Measurements from ENCODE around the gene LRWD1. TPM values are rescaled to one million over a fixed set of nuclear protein-coding genes. Genes with fewer than 3 reads are reported as not detected.
"Not testable (repeated sequence)": the region's sequence is repeated elsewhere in the genome, so short reads cannot be mapped to it uniquely, and the experiment has no call there.

LRWD1 gene
- total RNA-seq, 2 experiments from 2014 or later, result 39.1 to 68.2 TPM

- peak; percentile 59 for DNase-seq (ENCODE audit: low spot score)
- H3K36me3 ChIP-seq (ENCODE audit: insufficient read depth, low read length); H3K4me2 ChIP-seq (ENCODE audit: low read length); intact Hi-C loops (cut with micrococcal nuclease; ENCODE audit: unreplicated experiment); H3K9me2 ChIP-seq (ENCODE audit: insufficient read depth, low read length); POLR2A ChIA-PET; H3K9me3 ChIP-seq (ENCODE audit: low read length); H2AFZ ChIP-seq (ENCODE audit: low read length); H3K79me2 ChIP-seq (ENCODE audit: insufficient read depth, low read depth, low read length); H3K4me1 ChIP-seq (ENCODE audit: insufficient read depth, low read length, poor library complexity, severe bottlenecking); CTCF ChIA-PET (ENCODE audit: unreplicated experiment); H3K27ac ChIP-seq (ENCODE audit: low read depth, low read length, poor library complexity, severe bottlenecking); H4K20me1 ChIP-seq (ENCODE audit: insufficient read depth, low read length): not testable (repeated sequence)
- H3K4me3 ChIP-seq (ENCODE audit: low read depth, low read length, poor library complexity, severe bottlenecking), result peak within 1 kb of the TSS; percentile 57
- BruUV-seq (replicated peaks), result TSS peak; percentile 84
These were observed 13.8 kb downstream of the LRWD1 start, which contains the start of gene POLR2J for GRCh38 chr7:102478314-102479208. POLR2J (minus strand) TSS chr7:102478922; CDS start chr7:102478860, 62 bp downstream.

GRCh38 chr7:102479209-102479584 is 14.4 kb downstream of the LRWD1 start:
- H3K4me3 ChIP-seq (ENCODE audit: low read depth, low read length, poor library complexity, severe bottlenecking); H3K9me2 ChIP-seq (ENCODE audit: insufficient read depth, low read length); H3K4me2 ChIP-seq (ENCODE audit: low read length); H3K4me1 ChIP-seq (ENCODE audit: insufficient read depth, low read length, poor library complexity, severe bottlenecking); BruUV-seq (replicated peaks); H3K79me2 ChIP-seq (ENCODE audit: insufficient read depth, low read depth, low read length); CTCF ChIA-PET (ENCODE audit: unreplicated experiment); H2AFZ ChIP-seq (ENCODE audit: low read length); H3K9me3 ChIP-seq (ENCODE audit: low read length); DNase-seq (ENCODE audit: low spot score); intact Hi-C loops (cut with micrococcal nuclease; ENCODE audit: unreplicated experiment); H3K27ac ChIP-seq (ENCODE audit: low read depth, low read length, poor library complexity, severe bottlenecking); H3K36me3 ChIP-seq (ENCODE audit: insufficient read depth, low read length); POLR2A ChIA-PET; H4K20me1 ChIP-seq (ENCODE audit: insufficient read depth, low read length): not testable (repeated sequence)

GRCh38 chr7:102479982-102480637 is 15.3 kb downstream of the LRWD1 start:
- H3K9me3 ChIP-seq (ENCODE audit: low read length); H3K27ac ChIP-seq (ENCODE audit: low read depth, low read length, poor library complexity, severe bottlenecking); DNase-seq (ENCODE audit: low spot score); H3K4me3 ChIP-seq (ENCODE audit: low read depth, low read length, poor library complexity, severe bottlenecking); intact Hi-C loops (cut with micrococcal nuclease; ENCODE audit: unreplicated experiment); H4K20me1 ChIP-seq (ENCODE audit: insufficient read depth, low read length); POLR2A ChIA-PET; H3K4me1 ChIP-seq (ENCODE audit: insufficient read depth, low read length, poor library complexity, severe bottlenecking); H3K9me2 ChIP-seq (ENCODE audit: insufficient read depth, low read length); BruUV-seq (replicated peaks); CTCF ChIA-PET (ENCODE audit: unreplicated experiment); H3K36me3 ChIP-seq (ENCODE audit: insufficient read depth, low read length); H2AFZ ChIP-seq (ENCODE audit: low read length); H3K4me2 ChIP-seq (ENCODE audit: low read length); H3K79me2 ChIP-seq (ENCODE audit: insufficient read depth, low read depth, low read length): not testable (repeated sequence)
- peak; percentile 30 for TF ChIP-seq CTCF (conservative IDR thresholded peaks at IDR 0.05; ENCODE audit: low read length)

GRCh38 chr7:102481962-102482361 is 17.2 kb downstream of the LRWD1 start:
- H4K20me1 ChIP-seq (ENCODE audit: insufficient read depth, low read length); H3K4me2 ChIP-seq (ENCODE audit: low read length); DNase-seq (ENCODE audit: low spot score); H3K9me3 ChIP-seq (ENCODE audit: low read length); H3K79me2 ChIP-seq (ENCODE audit: insufficient read depth, low read depth, low read length); H3K4me3 ChIP-seq (ENCODE audit: low read depth, low read length, poor library complexity, severe bottlenecking); CTCF ChIA-PET (ENCODE audit: unreplicated experiment); H3K9me2 ChIP-seq (ENCODE audit: insufficient read depth, low read length); POLR2A ChIA-PET; H2AFZ ChIP-seq (ENCODE audit: low read length); H3K36me3 ChIP-seq (ENCODE audit: insufficient read depth, low read length); BruUV-seq (replicated peaks); H3K27ac ChIP-seq (ENCODE audit: low read depth, low read length, poor library complexity, severe bottlenecking); intact Hi-C loops (cut with micrococcal nuclease; ENCODE audit: unreplicated experiment); H3K4me1 ChIP-seq (ENCODE audit: insufficient read depth, low read length, poor library complexity, severe bottlenecking): not testable (repeated sequence)

GRCh38 chr7:102484317-102484716 is 19.5 kb downstream of the LRWD1 start:
- BruUV-seq (replicated peaks); H3K4me1 ChIP-seq (ENCODE audit: insufficient read depth, low read length, poor library complexity, severe bottlenecking); CTCF ChIA-PET (ENCODE audit: unreplicated experiment); H3K9me3 ChIP-seq (ENCODE audit: low read length); H3K4me2 ChIP-seq (ENCODE audit: low read length); H4K20me1 ChIP-seq (ENCODE audit: insufficient read depth, low read length); H3K4me3 ChIP-seq (ENCODE audit: low read depth, low read length, poor library complexity, severe bottlenecking); DNase-seq (ENCODE audit: low spot score); H3K36me3 ChIP-seq (ENCODE audit: insufficient read depth, low read length); intact Hi-C loops (cut with micrococcal nuclease; ENCODE audit: unreplicated experiment); POLR2A ChIA-PET; H2AFZ ChIP-seq (ENCODE audit: low read length); H3K79me2 ChIP-seq (ENCODE audit: insufficient read depth, low read depth, low read length); H3K9me2 ChIP-seq (ENCODE audit: insufficient read depth, low read length); H3K27ac ChIP-seq (ENCODE audit: low read depth, low read length, poor library complexity, severe bottlenecking): not testable (repeated sequence)
